ENCODE data around the gene SEPHS2. TPM values are rescaled to one million over a fixed set of nuclear protein-coding genes. Genes with fewer than 3 reads are reported as not detected.

The SEPHS2 gene
- total RNA-seq, 1 donor from 2014 or later, result 9.0 TPM

DNA sequence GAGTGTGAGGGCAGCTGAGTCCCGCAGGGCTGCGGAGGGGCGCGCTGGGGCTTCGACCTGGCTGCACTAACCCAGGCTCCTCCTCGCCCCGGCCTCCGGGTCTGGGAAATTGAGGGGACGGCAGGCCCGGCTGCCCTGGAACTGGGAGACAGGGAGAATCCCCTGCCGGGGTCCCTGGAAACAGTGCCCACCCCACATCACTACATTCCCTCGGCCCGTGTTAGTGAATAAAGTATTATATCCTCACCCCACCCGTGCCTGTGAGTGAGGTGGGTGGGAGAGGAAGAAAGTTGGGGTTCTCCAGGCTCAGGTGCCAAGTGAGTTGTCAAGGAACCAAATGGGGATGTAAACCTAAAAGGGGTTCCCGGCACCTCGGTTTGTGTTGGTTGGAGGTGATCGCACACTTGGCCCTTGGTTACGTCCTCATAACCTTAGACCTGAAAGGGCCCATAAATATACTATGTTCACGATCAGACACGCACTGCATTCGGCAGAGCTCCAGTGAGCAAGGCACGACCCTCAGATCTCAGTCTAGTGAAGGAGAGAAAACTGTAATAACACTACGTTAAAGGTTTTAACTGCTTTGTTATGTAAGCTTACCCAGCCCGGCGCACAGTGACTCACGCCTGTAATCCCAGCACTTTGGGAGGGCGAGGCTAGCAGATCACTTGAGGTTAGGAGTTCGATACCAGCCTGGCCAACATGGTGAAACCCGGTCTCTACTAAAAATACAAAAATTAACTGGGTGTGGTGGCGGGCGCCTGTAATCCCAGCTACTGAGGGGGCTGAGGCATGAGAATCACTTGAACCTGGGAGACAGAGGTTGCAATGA, 27.1 kb downstream of the SEPHS2 start:
- Histone ChIP-seq H3K27me3 (no peaks in the 10 kb centered on the region), H3K9ac (no peak overlapping the region), H2AFZ (replicated peaks) (peak overlapping the region; percentile 5), H3F3A (ENCODE audit: low read depth) (peaks cover 54% of the 10 kb centered on the region), H3K36me3 (no peaks in the 10 kb centered on the region), H3K4me2 (peak overlapping the region; percentile 78), H3K4me1 (peaks cover 4% of the 10 kb centered on the region), H3K9me3 (ENCODE audit: low read depth) (no peaks in the 10 kb centered on the region), H3K27ac (no peak overlapping the region), H3K79me2 (ENCODE audit: low read depth) (no peaks in the 10 kb centered on the region), H4K20me1 (ENCODE audit: low read depth) (peaks cover 33% of the 10 kb centered on the region), H3K4me3 (peak overlapping the region; percentile 49)
- no peak for TF ChIP-seq CTCF (IDR thresholded peaks at IDR 0.05)
- peak; percentile 8 for TF ChIP-seq EZH2 (IDR thresholded peaks at IDR 0.05)
- H3K36me3 Mint-ChIP-seq, result peaks cover 37% of the 10 kb centered on the region
- H3K4me3 Mint-ChIP-seq, result peak overlapping the region; percentile 60
- H3K27me3 Mint-ChIP-seq (ENCODE audit: insufficient read depth, low read depth), result peaks cover 2% of the 10 kb centered on the region
- H3K9me3 Mint-ChIP-seq, result no peaks in the 10 kb centered on the region
- no peak for DNase-seq (ENCODE audit: low spot score)
- peaks cover 13% of the 10 kb centered on the region for H3K4me1 Mint-ChIP-seq
- H3K27ac Mint-ChIP-seq, result no peak overlapping the region

DNA sequence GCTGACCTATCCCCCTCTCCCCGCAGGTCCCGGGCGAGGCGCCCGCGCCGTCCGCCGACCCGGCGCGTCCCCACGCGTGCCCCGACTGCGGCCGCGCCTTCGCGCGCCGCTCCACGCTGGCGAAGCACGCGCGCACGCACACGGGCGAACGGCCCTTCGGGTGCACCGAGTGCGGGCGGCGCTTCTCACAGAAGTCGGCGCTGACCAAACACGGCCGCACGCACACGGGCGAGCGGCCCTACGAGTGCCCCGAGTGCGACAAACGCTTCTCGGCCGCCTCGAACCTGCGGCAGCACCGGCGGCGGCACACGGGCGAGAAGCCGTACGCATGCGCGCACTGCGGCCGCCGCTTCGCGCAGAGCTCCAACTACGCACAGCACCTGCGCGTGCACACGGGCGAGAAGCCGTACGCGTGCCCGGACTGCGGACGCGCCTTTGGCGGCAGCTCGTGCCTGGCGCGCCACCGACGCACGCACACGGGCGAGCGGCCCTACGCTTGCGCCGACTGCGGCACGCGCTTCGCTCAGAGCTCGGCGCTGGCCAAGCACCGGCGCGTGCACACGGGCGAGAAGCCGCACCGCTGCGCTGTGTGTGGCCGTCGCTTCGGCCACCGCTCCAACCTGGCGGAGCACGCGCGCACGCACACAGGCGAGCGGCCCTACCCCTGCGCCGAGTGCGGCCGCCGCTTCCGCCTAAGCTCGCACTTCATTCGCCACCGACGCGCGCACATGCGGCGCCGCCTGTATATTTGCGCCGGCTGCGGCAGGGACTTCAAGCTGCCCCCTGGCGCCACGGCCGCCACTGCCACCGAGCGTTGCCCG, 27.9 kb downstream of the SEPHS2 start:
- Histone ChIP-seq H3K9me3 (ENCODE audit: low read depth) (no peaks in the 10 kb centered on the region), H3K79me2 (ENCODE audit: low read depth) (peaks cover 3% of the 10 kb centered on the region), H3K27me3 (no peaks in the 10 kb centered on the region), H3K4me3 (peak overlapping the region; percentile 49), H3K4me2 (peak overlapping the region; percentile 78), H2AFZ (replicated peaks) (peak overlapping the region; percentile 74), H4K20me1 (ENCODE audit: low read depth) (peaks cover 33% of the 10 kb centered on the region), H3K9ac (no peak overlapping the region), H3F3A (ENCODE audit: low read depth) (peaks cover 56% of the 10 kb centered on the region), H3K4me1 (peaks cover 4% of the 10 kb centered on the region), H3K36me3 (no peaks in the 10 kb centered on the region), H3K27ac (no peak overlapping the region)
- TF ChIP-seq CTCF (IDR thresholded peaks at IDR 0.05) (peak; percentile 36), EZH2phosphoT487 (IDR thresholded peaks at IDR 0.05) (no peak), EZH2 (IDR thresholded peaks at IDR 0.05) (peak; percentile 36)
- H3K27me3 Mint-ChIP-seq (ENCODE audit: insufficient read depth, low read depth), result peaks cover 2% of the 10 kb centered on the region
- H3K27ac Mint-ChIP-seq, result no peak overlapping the region
- peaks cover 39% of the 10 kb centered on the region for H3K36me3 Mint-ChIP-seq
- peak; percentile 99 for DNase-seq (ENCODE audit: low spot score)
- peak overlapping the region; percentile 49 for H3K4me3 Mint-ChIP-seq
- no peaks in the 10 kb centered on the region for H3K9me3 Mint-ChIP-seq
- peaks cover 13% of the 10 kb centered on the region for H3K4me1 Mint-ChIP-seq

GRCh38 chr16:30416624-30417528, 28.8 kb downstream of the SEPHS2 start:
- Mint-ChIP-seq H3K4me1 (peaks cover 13% of the 10 kb centered on the region), H3K4me3 (peak overlapping the region; percentile 49), H3K36me3 (peaks cover 40% of the 10 kb centered on the region), H3K27me3 (ENCODE audit: insufficient read depth, low read depth) (peaks cover 2% of the 10 kb centered on the region), H3K27ac (no peak overlapping the region), H3K9me3 (no peaks in the 10 kb centered on the region)
- Histone ChIP-seq H3K27me3 (no peaks in the 10 kb centered on the region), H3K4me3 (peak overlapping the region; percentile 49), H3K9me3 (ENCODE audit: low read depth) (no peaks in the 10 kb centered on the region), H3K4me2 (peak overlapping the region; percentile 78), H3K79me2 (ENCODE audit: low read depth) (peaks cover 8% of the 10 kb centered on the region), H3K9ac (no peak overlapping the region), H2AFZ (replicated peaks) (peak overlapping the region; percentile 74), H3K27ac (no peak overlapping the region), H3K4me1 (peaks cover 4% of the 10 kb centered on the region), H4K20me1 (ENCODE audit: low read depth) (peaks cover 37% of the 10 kb centered on the region), H3F3A (ENCODE audit: low read depth) (peaks cover 56% of the 10 kb centered on the region), H3K36me3 (no peaks in the 10 kb centered on the region)
- DNase-seq (ENCODE audit: low spot score), result no peak
- TF ChIP-seq EZH2 (IDR thresholded peaks at IDR 0.05) (no peak), EZH2phosphoT487 (IDR thresholded peaks at IDR 0.05) (no peak), CTCF (IDR thresholded peaks at IDR 0.05) (no peak)
